Activated CD4-positive, alpha-beta T cell treated with anti-CD3 and anti-CD28 coated beads, Interleukin-2, Interleukin-6, amounts not matched to agents 100 ng/mL and 50 ng/mL, durations not matched to agents 16 hours and 8 hours (primary cell): ENCODE measurements around the gene PLEKHA8.

Experiments used
- DNase-seq: peaks from one replicate; pipeline ENCODE4 v3.0.0-alpha.2; 2020

The PLEKHA8 gene

GRCh38 chr7:30172451-30172850, 144.2 kb downstream of the PLEKHA8 start:
- no peak for DNase-seq

DNA sequence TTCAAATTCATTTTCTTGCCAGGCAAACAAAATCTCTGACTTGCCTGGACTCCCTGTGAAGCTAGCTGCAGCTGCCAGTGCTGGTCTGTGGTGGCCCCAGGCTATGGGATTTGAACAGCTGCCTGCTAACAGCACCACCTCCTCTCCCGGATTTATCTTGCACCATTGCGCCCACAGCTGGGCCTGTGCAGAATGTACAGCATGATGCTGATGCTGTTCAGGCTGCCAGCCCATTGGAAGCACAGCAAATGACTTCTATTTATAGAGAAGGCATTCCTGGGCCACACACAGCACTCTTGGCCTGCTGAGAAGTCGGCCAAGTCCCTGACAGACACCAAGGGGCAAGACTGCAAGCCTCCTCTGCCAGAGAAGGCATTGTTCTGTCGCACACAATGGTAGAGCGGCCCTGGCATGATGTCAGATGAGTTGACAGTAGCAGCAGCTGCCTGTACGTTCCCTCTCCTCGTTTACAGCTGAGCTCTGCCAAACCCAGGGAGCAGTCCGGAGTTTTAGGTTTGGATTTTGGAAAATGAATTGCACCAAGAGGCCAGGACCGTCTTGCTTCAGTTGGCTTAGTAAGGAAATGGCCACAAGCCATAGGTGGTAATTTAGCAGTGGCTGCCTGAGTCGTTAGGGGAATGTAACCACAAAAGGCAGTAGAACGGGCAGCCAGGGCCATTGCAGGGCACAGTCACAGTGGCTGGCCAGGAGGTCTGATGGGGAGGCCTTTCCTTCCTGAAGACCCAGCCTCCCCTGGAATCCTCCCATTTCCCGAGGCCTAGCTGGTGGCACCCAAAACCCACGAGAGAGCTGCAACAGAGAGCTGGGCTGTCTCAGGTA, 145.1 kb downstream of the PLEKHA8 start:
- no peak for DNase-seq

- DNase-seq: no peak
These were observed 147.0 kb downstream of the PLEKHA8 start for GRCh38 chr7:30175180-30175579.

- no peak for DNase-seq
These were observed 147.5 kb downstream of the PLEKHA8 start for GRCh38 chr7:30175636-30176147.

DNA sequence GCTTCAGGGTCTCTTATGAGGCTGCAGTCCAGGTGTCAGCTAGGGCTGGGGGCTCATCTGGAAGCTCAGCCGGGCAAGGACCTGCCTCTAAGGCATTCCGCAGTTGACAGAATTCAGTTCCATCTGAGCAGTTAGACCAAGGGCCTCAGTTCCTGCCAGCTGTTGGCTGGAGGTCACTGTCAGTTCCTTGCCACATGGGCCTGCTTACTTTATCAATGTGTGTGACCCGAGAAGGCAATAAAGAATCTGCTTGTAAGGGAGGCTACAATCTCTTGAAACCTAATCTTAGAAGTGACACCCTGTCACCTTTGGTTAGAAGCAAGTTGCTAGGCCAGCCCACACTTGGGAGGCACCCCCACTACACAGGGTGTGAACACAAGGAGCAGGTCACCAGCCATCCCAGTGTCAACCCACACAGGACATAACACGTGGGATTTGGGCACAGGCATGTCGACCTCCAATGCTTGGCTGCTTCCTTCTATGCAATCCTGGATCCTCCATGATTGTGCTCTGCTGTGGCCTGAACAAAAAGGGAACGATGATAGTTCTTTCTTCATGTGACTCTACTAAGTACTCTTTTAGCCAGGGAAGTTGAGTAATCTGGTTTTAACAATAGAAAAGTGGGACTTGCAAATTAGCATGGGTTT, 148.4 kb downstream of the PLEKHA8 start:
- no peak for DNase-seq

DNA sequence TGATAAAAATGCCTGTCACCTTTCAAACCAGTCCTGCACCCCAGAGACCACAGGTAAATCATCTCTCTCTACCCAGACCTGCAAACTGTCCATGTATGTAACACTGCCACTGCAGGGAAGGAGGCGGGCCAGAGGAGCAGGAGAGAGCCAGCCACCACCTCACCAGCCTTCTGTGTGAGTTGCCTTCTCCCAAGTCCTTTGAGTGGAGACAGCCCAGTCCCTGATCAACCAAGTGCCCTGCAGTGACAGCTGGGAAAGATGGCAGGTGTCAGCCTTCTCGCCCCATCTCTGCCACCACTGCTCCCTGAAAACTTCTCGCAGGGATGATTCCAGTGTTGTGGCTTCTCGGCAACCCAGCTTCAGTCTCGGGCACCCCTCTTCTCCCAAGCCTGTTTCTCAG, 149.0 kb downstream of the PLEKHA8 start:
- DNase-seq: no peak

DNA sequence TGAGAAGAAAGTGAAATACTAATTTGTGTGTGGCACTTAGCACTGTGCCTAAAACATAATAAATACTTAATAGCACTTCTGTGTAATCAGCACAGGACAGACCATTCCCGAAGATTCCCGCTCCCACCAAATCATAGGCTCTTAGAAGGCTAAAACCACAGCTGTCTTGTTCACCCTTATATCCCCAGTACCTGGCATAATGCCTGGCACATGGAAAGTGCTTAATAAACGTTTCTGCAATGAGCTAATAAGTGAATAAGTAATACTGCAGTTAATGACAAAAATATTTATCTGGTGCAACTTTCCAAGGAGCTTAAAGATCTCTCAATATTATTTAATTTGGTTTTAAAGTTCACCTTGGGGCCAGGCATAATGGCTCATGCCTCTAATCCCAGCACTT, 149.8 kb downstream of the PLEKHA8 start:
- no peak for DNase-seq

DNA sequence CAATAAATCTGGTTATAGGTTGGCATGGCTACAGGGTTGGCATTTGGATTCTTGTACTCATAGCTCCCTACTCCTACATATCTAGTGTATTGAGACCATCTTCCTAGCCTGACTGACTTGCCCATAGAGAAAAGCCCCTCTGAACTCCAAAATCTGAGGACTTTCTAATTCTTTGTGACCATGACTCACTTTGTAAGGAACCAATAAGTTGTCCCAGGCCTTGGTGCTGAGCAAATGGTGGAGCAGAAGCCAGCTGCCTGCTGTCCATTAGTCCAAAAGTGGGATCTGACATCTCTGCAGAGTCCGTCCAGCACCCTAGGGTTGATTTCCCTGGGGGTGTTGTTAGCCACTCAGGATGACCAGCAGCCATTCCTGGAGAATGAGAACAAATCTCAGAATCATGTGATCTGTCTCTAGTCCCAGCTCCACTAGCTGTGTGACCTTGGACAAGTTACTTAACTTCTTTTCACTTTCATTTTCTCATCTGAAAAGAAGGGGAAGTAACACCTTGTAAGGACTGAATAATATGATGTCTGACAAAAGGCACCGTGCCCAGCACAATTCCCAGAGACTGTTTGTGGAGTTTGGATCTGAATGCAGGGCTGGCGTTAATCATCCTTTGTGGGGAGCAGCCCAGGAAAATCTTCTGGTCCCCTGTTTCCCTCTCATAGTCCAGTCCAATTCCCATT, 150.7 kb downstream of the PLEKHA8 start:
- no peak for DNase-seq
